Activated CD8-positive, alpha-beta T cell treated with anti-CD3 and anti-CD28 coated beads for 36 hours (primary cell): ENCODE results near the gene ZNF804B. TPM values are rescaled to one million over a fixed set of nuclear protein-coding genes. Genes with fewer than 3 reads are reported as not detected.
A peak's percentile ranks its signal among the peaks of the same experiment; 100 is the strongest.

ENCODE experiments used
- ATAC-seq: fragments of 200-7000 bp; cut with Tn5 transposase; one replicate; pipeline ENCODE4 v1.10.0; 2021; ENCODE audit warnings: mild to moderate bottlenecking, moderate library complexity
- CTCF ChIA-PET: fragments of 350-600 bp; sonication (Branson Sonifier 250); formaldehyde crosslinking; loops from one replicate; lab custom pipeline; 2021; ENCODE audit warnings: antibody characterized with exemption; lab: Charles Lee
- POLR2A ChIA-PET: fragments of 350-600 bp; sonication (Branson Sonifier 250); formaldehyde crosslinking; loops from one replicate; lab custom pipeline; 2021; ENCODE audit warnings: antibody characterized with exemption; lab: Charles Lee
- DNase-seq: peaks from one replicate; pipeline ENCODE4 v3.0.0-alpha.2; 2020
- H3K27ac Mint-ChIP-seq: one replicate; pipeline ENCODE4 v1.8.0; 2021; ENCODE audit warnings: mild to moderate bottlenecking, mixed read lengths
- H3K27me3 Mint-ChIP-seq: one replicate; pipeline ENCODE4 v1.8.0; 2021; ENCODE audit warnings: mixed read lengths
- H3K36me3 Mint-ChIP-seq: one replicate; pipeline ENCODE4 v1.8.0; 2021; ENCODE audit warnings: low read depth, mixed read lengths
- H3K4me1 Mint-ChIP-seq: one replicate; pipeline ENCODE4 v1.8.0; 2021; ENCODE audit warnings: low read depth, mixed read lengths
- H3K4me3 Mint-ChIP-seq: one replicate; pipeline ENCODE4 v1.8.0; 2021; ENCODE audit warnings: mild to moderate bottlenecking, moderate library complexity, mixed read lengths
- H3K9me3 Mint-ChIP-seq: one replicate; pipeline ENCODE4 v1.8.0; 2021; ENCODE audit warnings: mixed read lengths
- intact Hi-C: fragments of 100-400 bp; cut with micrococcal nuclease; formaldehyde crosslinking; loops from one replicate; pipeline ENCODE4 v1.10.0; 2022
- total RNA-seq, 2 experiments: library from RNA; stranded (reverse); gene quantifications; one replicate each; pipeline ENCODE4 v1.2.3, GENCODE V29; 2021
- TF ChIP-seq, protein P1 (sequence below): fragments of 200-600 bp; IDR thresholded peaks from one replicate; pipeline ENCODE4 v1.8.0; 2022; ENCODE audit warnings: antibody characterized with exemption, mild to moderate bottlenecking

ZNF804B gene
- total RNA-seq, 2 experiments from 2014 or later = not detected

DNA sequence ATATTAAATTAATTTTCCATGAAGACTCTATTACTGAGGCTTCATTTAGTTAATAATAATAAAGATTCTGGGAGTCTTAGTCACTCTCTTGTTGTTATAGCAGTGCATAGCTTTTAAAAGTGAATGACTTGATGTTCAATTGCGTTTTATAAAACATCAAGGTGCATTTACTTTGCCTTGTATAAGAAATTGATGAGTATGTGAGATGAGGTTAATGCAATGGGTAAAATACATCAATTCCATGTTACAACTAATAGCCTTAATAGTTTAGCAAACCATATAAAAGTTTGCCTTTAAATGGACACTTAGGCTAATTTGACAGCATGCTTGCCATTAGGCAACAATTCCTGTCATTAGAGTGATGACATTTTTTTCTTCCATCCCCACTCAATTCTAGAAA lies 209.7 kb downstream of the ZNF804B start:
- TF ChIP-seq, protein P1, sequence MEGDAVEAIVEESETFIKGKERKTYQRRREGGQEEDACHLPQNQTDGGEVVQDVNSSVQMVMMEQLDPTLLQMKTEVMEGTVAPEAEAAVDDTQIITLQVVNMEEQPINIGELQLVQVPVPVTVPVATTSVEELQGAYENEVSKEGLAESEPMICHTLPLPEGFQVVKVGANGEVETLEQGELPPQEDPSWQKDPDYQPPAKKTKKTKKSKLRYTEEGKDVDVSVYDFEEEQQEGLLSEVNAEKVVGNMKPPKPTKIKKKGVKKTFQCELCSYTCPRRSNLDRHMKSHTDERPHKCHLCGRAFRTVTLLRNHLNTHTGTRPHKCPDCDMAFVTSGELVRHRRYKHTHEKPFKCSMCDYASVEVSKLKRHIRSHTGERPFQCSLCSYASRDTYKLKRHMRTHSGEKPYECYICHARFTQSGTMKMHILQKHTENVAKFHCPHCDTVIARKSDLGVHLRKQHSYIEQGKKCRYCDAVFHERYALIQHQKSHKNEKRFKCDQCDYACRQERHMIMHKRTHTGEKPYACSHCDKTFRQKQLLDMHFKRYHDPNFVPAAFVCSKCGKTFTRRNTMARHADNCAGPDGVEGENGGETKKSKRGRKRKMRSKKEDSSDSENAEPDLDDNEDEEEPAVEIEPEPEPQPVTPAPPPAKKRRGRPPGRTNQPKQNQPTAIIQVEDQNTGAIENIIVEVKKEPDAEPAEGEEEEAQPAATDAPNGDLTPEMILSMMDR = no peak

DNA sequence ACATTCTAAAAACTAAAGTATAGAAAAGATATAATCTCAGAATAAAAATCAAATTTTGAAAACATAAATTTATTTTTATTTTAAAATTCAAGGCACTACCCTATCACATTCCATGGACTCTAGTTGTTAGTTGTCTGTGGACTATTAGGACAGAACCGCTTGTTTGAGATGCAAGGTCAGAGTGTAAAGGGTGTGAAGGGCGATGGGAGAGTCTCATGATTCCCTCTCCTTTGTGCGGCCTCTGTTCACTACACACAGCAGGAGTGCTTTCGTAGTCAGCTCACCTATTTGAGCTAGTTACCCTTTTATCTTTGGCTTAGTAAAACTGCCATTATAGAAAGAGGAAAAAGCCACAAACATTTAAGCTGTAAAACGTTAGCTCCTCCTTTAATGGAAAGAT lies 225.8 kb downstream of the ZNF804B start:
- POLR2A ChIA-PET = no interaction called here
- Mint-ChIP-seq H3K4me1 (no peaks in the 10 kb centered on the region), H3K36me3 (no peaks in the 10 kb centered on the region), H3K27ac (no peak overlapping the region), H3K27me3 (peaks cover 3% of the 10 kb centered on the region), H3K4me3 (no peak overlapping the region), H3K9me3 (no peaks in the 10 kb centered on the region)
- no peak for DNase-seq
- ATAC-seq = no peak
- CTCF ChIA-PET = no interaction called here
- TF ChIP-seq, protein P1 = no peak
- intact Hi-C loops = no loop called here

More for the DNA sequence above, 209.7 kb downstream of the ZNF804B start:
- H3K4me3 Mint-ChIP-seq = no peak overlapping the region
- no peaks in the 10 kb centered on the region for H3K9me3 Mint-ChIP-seq
- H3K27ac Mint-ChIP-seq = no peak overlapping the region
- H3K4me1 Mint-ChIP-seq = no peaks in the 10 kb centered on the region
- H3K27me3 Mint-ChIP-seq = no peaks in the 10 kb centered on the region
- no peaks in the 10 kb centered on the region for H3K36me3 Mint-ChIP-seq
- intact Hi-C loops = no loop called here
- no peak for DNase-seq
- no peak for ATAC-seq
- ChIA-PET POLR2A (no interaction called here), CTCF (no interaction called here)

DNA sequence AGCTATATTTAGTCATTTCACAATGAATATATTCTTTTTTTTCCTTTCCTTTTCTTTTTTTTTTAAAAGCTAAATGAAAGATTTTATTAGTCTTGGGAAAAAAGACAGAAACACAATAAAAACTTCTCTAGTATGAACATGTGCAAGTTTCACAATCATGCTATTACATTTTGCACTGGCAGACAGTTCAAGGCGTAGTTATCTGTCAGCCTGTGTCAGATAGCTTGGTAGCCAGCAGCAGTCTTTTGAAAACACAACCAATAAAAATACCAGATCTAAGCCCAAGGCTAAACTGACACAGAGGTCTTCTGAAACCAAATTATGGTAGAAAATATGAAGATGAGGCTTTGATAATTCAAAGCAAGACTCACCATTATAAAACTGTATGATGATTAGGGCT lies 241.8 kb downstream of the ZNF804B start:
- H3K4me3 Mint-ChIP-seq = no peak overlapping the region
- peaks cover 17% of the 10 kb centered on the region for H3K4me1 Mint-ChIP-seq
- no peak for DNase-seq
- no peaks in the 10 kb centered on the region for H3K36me3 Mint-ChIP-seq
- no peak overlapping the region for H3K27ac Mint-ChIP-seq
- TF ChIP-seq, protein P1 = no peak
- peaks cover 9% of the 10 kb centered on the region for H3K27me3 Mint-ChIP-seq
- intact Hi-C loops = no loop called here
- no peaks in the 10 kb centered on the region for H3K9me3 Mint-ChIP-seq
- CTCF ChIA-PET = no interaction called here
- ATAC-seq = no peak
- POLR2A ChIA-PET = no interaction called here

DNA sequence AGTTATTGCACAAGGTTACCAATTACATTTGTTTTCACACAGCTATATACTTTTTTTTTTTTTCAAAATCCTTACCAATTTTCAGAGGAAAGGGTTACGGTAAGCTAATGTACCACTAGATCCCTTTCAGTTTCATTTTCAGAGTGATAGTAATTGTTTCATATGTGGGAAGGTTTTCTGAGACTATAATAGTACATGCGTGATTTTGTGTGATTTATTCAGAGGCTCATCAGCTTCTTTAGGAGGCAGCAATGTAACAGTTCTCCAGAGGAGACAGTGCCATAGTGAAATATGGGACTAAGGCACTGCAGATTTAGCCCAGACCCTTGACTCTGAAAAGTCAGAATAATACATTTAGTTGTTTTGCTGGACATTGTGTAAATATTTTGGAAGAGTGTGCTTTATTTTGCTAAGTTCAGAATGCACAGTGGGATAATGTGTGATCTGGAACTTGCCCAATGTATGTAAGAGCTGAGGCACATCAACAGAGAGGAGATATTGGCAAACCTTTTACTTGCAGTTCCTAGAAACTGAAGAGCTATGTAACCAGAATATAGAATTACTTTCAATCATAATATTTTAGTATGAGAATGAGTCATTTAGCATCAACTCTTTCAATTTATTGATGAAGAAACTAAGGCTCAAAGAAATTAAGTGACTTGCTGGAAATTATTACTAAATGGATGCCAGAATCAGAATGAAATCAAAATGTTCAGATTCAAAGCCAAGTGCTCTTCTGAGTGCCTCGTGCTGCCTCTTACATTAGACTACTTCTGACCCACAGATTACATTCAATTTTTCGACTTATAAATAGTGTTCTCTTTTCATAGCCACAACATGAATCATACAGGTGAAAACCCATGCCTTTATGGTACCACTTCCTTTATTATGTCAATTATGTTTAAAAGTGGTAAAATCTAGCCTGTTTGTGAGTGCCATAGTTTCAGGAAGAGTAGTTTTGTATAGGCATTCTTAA lies 243.8 kb downstream of the ZNF804B start:
- intact Hi-C loops = no loop called here
- CTCF ChIA-PET = interaction anchor here (1.1 kb wide), 1 partner anchor 11 kb away, joined by 3 read pairs; no protein-coding TSS in a partner anchor

More for the DNA sequence above, 243.8 kb downstream of the ZNF804B start:
- DNase-seq (peak; percentile 5), ATAC-seq (peak; percentile 84)
- H3K36me3 Mint-ChIP-seq = no peaks in the 10 kb centered on the region
- peak overlapping the region; percentile 89 for H3K27ac Mint-ChIP-seq
- TF ChIP-seq, protein P1 = no peak
- H3K27me3 Mint-ChIP-seq = no peaks in the 10 kb centered on the region
- H3K4me3 Mint-ChIP-seq = peak overlapping the region; percentile 55
- no peaks in the 10 kb centered on the region for H3K9me3 Mint-ChIP-seq
- POLR2A ChIA-PET = no interaction called here
- peaks cover 19% of the 10 kb centered on the region for H3K4me1 Mint-ChIP-seq
